HG02884 (cell line): ENCODE measurements around the gene CERCAM.

Experiments used
- ATAC-seq: cut with Tn5 transposase; IDR thresholded peaks from one replicate; pipeline ENCODE4 v1.9.1; 2021; ENCODE audit warnings: mild to moderate bottlenecking, moderate library complexity; ENCODE audit not compliant: unreplicated experiment

CERCAM gene, protein sequence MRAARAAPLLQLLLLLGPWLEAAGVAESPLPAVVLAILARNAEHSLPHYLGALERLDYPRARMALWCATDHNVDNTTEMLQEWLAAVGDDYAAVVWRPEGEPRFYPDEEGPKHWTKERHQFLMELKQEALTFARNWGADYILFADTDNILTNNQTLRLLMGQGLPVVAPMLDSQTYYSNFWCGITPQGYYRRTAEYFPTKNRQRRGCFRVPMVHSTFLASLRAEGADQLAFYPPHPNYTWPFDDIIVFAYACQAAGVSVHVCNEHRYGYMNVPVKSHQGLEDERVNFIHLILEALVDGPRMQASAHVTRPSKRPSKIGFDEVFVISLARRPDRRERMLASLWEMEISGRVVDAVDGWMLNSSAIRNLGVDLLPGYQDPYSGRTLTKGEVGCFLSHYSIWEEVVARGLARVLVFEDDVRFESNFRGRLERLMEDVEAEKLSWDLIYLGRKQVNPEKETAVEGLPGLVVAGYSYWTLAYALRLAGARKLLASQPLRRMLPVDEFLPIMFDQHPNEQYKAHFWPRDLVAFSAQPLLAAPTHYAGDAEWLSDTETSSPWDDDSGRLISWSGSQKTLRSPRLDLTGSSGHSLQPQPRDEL

DNA sequence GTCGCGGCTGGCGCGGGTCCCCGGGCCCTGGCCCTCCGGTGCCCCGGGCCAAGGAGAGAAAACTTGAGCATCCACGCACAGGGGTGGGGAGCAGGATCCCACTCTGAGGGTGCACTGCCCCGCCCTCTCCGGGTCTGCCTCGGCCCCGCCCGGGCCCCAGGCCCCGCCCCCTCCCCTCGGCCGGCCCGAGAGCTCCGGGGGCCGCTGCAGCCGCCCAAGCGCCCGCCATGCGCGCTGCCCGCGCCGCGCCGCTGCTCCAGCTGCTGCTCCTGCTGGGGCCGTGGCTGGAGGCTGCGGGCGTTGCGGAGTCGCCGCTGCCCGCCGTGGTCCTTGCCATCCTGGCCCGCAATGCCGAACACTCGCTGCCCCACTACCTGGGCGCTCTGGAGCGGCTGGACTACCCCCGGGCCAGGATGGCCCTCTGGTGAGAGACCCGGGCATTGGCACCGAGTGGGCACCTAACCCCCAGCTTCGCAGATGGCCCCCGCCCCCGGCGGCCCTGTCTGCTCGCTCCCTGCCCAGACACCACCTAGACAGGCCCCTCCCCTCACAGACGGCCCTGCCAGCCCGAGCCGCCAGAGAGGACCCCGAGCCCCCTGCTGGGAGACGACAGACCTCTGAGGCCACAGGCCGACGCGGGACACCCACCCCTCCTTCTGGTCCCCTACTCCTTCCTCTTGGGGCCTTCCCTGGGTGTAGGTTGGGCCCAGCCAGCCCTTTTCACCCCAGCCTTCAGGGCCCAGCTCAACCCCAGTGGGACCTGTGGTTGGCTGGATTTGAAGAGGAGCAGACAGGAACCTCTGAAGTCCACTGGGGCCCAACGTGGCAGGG, at the start of gene CERCAM:
Gene CERCAM (plus strand): TSS at position 207 of the 831 bp plus-strand sequence. CDS start 21 bp downstream, at position 228.
- peak; percentile 63 for ATAC-seq

- no peak for ATAC-seq
Measured at GRCh38 chr9:128371630-128372117, 49.0 kb upstream of the CERCAM start.

DNA sequence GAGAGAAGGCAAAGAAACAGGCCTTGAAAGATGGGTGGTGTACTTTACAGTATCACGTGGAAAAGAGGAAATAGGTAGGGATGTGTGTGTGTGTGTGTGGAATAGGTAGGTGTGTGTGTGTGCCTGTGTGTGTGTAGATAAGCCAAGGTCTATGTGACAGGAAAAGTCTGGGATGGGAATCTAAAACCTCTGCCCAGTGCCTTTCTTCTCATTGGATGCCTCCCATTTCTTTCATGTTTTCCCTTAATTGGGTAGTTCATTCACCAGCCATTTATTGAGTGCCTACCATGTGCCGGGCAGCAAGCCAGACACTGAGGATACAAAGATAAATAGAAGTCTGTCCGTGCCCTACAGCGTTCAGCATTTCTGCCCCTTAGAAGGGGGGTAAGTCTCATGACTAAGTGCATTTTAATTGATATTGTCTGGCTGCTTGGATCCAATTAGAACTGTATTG, 48.4 kb upstream of the CERCAM start:
- ATAC-seq, result no peak

DNA sequence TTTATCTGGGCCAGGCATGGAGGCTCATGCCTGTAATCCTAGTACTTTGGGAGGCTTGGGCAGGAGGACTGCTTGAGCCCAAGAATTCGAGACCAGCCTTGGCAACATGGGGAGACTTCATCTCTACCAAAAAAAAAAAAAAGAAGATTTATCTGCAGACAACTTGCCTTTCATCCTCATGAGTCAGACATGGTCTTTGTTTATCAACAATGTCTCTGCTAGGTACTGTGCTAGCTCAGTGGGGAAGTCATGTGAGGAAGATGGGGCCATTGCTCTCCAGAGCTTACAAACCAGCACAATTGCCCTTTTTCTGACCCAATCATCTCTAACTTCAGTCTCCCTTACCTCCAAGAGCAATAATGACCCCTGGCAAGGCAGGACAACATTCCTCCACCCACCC, 47.9 kb upstream of the CERCAM start:
- no peak for ATAC-seq

DNA sequence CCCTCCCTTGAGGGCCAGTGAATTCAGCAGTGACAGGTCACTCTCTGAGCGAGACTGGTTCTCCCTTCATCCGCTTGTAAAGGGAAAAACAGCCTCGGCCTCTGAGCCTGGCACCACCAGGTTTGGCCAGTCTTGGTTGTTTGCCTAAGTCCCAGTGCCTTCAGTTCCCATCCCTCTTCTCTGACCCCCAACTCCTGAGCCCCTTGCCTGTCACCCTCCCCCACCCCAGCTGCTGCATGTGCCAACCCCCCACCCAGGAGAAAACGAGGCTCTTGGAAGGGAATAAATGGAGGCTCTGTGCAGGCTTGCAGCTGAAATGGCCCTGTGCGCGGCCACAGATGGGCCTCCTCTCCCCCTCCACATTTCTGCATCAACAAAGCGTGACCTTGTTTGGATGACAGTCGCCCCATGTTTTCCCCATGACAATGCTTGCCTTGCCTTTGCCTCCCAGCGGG, 46.4 kb upstream of the CERCAM start:
- ATAC-seq, result no peak

DNA sequence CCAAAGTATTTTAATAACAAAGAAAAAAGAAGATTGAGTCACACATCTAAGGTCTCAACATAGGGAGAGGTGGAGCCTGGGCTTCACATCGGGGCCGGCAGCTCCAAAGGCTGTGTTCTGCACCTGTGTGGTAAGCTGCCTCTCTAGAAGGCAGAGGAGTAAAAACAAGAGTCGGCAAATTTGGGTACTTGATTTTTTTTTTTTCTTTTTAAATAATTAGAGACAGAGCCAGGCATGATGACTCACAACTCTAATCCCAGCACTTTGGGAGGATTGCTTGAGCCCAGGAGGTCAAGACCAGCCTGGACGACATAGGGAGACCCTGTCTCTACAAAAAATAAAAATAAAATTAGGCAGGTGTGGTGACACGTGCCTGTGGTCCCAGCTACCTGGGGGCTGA, 44.8 kb upstream of the CERCAM start:
- no peak for ATAC-seq

GRCh38 chr9:128382261-128382660, 38.4 kb upstream of the CERCAM start:
- no peak for ATAC-seq

GRCh38 chr9:128383007-128383753, 37.5 kb upstream of the CERCAM start:
- no peak for ATAC-seq

GRCh38 chr9:128383791-128384190, 36.9 kb upstream of the CERCAM start:
- ATAC-seq, result no peak

- ATAC-seq, result no peak
Measured at GRCh38 chr9:128384801-128385495, 35.7 kb upstream of the CERCAM start.

- no peak for ATAC-seq
Measured at GRCh38 chr9:128385496-128386460, 34.9 kb upstream of the CERCAM start.

GRCh38 chr9:128388150-128388549, 32.5 kb upstream of the CERCAM start:
- ATAC-seq, result no peak

DNA sequence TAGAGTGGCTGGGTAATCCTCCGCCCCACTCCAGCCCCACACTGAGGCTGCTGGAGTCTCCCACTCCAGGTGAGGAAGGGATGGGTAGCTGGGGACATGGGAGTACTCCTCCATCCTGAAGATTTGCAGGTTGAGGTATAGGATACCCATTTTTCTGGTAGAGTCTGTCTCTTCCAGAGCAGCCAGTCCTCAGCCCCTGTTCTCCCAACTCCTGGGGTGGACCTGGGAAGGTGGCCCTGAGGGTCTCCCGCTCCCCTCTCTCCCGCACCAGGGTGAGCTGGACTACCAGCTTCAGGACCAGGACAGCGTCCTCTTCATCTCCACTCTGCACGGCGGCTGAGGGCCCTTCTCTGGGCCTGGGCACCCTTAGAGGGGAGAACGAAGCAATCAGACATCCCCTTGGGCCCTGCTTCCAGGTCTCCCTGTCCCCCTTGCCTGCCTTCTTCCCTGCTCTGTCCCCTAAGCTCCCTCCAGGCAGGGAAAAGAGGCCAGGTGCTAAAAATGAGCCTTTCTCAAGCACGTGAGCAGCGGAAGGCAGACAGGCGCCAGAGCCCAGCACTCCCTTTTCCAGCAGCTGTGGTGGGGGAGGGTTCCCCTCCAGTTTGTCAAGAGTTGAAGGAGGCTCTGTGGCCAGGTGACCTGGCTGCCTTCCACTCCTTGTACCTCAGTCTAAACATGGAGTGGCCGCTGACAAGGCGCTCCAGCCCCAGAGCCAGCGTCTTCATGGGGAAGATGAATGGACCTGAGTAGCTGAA, 31.1 kb upstream of the CERCAM start:
- no peak for ATAC-seq

GRCh38 chr9:128390150-128390812, 30.4 kb upstream of the CERCAM start:
- no peak for ATAC-seq

DNA sequence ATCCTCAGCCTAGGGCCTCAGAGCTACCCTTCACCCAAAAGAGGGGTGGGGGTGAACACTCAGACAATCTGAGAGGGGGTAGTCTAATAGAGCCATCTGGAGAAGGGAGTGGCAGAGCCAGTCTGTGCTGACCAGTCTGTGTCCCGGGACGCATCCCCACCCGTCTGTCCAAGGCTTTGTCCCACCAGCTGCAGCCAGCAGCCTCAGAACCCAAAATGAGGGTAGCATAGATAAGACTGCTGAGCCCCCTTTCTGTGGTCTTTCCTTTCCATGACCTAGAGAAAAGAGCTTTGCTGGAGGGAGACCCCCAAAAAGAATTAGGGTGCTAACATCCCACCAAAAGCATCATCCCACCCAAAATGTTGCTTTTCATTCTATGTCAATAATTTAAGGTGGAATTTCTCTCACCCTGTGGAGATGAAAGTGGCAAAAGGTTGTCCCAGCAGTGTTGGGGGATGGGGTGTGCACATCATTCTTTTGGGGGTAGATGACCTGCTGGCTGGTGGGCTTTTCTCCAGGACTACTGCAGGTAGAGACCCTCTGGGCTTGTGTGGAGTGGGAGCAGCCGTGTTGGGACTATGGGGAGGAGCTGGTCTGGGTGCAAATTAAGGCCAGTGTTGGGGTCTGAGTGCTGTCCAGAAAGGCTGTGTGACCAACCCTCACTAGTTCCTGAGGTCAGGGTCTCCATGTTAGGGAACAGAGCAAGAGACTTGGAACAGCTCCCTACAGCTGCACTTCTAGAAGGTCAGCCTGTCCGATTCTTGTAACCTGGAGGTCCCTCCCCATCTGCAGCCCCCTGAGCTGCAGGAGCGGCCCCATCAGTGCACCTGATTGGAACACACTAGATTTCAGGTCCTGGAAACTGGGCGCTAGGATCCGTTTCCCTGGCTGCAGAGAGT, 29.6 kb upstream of the CERCAM start:
- no peak for ATAC-seq

DNA sequence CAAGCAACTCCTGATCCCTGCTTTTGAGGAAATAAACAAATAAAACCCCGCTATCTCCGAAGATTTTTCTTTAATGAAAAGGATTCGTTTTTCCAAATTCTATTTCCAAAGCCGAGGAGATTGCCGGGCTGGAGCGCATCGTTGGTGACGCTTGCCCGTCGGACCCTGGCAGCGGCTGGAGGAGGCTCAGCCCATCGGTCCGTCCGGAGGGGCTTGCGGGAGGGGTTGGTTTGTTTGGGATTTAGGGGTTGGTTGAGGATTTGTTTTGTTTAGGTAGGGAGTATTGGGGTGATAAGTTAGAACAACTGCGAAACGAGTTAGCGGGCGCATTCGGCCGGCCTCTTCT, 28.7 kb upstream of the CERCAM start:
- ATAC-seq, result no peak
